ENCODE measurements around the gene CIROP.

CIROP gene

DNA sequence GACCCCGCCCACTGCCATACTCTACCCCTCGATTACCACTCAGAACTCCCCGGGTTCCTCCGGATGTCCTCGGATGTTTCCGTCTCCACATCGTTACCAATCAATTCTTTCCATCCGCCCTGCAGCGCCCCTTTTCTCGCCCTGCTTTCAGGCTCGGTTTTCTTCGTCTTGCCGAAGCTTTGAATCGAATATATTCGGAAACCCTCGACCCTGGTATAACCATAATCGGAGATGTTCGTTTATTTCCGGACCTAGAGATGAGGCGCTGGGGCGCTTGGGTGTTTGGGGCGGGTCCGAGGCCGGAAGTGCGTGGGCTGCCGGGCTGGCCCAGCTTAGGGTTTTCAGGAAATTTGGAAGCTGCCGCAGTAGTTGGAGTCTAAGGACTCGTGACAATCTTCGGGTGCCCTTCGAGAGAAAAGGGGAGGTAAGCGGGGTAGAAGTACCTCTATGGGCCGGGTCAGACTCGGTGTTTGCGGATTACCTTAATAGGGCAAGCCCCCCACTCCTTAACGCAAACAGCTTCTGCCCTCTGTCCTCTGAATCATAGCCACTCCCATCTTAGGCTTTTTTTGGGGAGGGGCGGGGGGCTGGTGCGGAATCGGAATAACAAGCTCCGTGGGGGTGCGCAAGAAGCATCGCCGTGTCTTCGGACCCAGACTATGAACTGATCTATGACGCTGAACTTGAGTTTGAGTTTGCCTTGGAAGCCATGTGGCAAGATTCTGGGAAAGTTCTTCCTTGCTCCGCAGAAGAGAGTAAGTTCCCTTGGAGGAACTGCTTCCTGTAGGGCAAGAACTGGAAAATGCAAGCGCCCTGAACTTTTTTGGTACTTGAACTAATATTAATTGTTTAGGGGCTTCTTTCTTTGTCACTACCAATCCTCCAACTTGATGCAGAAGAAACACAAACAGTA is 9.3 kb downstream of the CIROP start, which contains the start of gene C14orf119:
TSS of gene C14orf119 (plus strand) at position 310 of the 913 bp plus-strand sequence. CDS start 2,154 bp downstream, outside the sequence.
- in situ Hi-C loops (cut with MboI; ENCODE audit: low sequenced_read_pairs) = no loop called here

DNA sequence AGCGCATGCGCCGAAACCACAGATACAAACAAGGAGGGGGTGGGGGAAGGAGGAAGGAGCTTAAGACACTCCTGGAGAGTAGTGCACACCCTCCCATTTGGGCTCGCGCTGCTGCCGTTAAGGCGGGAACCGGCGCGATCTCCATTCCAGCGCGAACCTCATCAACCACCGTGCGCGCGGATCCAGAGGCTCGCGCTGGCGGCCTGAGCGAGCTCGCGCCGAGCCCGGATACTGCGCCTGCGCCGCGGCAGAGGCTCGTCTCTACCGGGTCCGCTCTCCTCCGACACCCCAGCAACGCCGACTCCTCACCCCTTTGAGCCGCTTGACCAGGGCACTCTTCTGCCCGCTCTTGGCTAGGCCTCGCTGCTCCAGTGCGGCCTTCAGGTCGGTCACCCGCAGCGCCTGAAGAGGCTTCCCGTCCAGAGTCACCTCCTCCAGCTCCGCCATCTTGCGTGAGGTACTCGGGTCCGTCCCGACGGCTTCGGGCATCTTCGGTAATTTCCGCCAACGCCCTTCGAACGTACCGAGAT is 10.1 kb downstream of the CIROP start, which contains the start of gene ACIN1:
TSS of gene ACIN1 (minus strand) at position 471 of the 530 bp plus-strand sequence. CDS start at position 447, 24 bp downstream.
- in situ Hi-C loops (cut with MboI; ENCODE audit: low sequenced_read_pairs) = no loop called here

DNA sequence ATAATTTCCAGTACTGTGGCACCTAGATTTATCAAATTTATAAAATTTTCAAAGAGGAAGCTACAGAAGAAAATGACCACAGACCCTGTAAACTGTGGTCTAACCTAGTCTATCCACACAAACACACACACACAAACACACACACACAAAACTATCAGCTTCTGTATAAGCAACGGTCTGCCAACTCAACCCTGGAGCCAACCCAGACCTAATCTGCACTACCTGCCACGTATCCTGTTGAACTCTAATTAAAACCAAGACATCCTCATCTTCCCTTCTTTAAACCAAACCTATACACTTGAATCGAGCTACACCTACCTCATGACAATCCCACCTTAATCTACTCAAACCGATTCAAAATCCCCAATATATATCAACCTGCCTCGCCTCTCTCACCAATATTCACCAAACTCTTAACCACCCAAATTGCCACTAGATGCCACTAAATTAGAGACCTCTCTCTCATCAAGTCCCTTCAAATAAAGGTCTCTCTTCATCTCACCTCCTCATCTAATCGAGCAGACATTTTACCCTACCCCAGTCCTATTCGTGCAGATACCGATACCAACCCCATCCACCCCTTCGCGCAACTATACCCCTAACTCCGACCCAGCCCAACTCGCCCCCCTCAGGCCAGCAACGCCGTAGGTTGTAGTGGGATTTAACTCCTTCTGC is 10.7 kb downstream of the CIROP start:
- in situ Hi-C loops (cut with MboI; ENCODE audit: low sequenced_read_pairs) = no loop called here

DNA sequence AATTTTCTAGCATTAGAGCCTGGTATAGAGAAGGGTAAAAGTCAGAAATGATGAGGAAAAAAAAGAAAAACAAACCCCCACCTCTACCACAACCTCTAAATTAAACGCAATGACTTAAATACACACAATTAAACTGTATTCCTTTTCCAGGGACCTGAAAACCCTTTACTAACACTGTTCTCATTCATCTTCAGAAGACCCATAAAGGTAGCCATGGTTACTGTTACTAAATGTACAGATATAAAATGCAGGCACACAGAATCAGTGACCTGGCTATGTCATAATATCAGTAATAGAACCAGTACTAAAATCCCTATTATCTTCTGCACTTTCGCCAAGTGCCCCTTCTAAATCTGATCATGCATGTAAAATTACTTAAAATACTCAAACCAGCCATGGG is 11.3 kb downstream of the CIROP start:
- in situ Hi-C loops (cut with MboI; ENCODE audit: low sequenced_read_pairs) = no loop called here

DNA sequence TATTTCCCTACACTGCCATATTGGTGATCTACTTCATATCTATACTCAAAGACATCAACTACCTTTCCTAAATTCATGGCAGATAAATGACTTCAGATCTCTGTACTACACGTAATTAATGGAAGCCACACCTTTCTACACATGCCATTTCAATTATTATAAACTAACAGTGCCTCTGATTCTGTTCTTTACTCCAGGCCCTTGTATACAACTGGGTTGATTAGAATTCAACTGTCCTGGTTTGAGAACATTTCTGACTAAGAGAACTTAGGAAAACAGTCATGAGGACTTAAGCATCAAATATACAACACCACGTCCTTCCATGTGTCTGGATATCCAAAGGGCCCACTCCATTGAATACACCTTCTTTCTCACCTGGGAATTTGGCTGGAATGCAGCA is 11.7 kb downstream of the CIROP start:
- in situ Hi-C loops (cut with MboI; ENCODE audit: low sequenced_read_pairs) = no loop called here

DNA sequence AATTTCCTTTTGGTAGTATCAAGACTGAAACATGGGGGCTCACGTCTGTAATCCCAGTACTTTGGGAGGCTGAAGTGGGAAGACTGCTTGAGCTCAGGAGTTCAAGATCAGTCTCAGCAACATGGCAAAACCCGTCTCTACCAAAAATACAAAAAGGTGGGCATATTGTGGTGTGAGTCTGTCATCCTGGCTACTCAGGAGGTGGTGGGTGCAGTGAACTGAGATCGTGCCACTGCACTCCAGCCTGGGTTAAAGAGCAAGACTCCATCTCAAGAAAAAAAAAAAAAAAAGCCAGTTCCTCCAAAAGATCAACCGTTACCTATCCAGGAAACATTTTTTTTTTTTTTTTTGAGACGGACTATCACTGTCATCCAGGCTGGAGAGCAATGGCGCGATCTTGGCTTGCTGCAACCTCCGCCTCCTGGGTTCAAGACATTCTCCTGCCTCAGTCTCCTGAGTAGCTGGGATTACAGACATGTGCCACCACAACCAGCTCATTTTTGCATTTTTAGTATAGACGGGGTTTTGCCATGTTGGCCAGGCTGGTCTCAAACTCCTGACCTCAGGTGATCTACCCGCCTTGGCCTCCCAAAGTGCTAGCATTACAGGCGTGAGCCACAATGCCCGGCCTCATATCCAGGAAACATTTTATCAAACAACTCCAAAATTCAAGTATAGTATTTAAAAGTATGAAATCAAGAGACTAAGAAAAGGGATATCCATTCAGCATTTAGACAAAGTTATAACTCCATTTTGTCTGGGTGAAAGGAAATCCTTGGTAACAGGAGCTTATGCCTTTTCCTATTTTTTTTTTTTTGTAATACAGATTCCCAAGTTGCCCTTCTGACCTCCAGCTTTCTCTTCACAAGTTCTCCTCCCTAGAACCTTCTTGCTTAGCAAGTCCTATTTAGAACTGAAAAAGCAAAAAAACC is 13.2 kb downstream of the CIROP start:
- in situ Hi-C loops (cut with MboI; ENCODE audit: low sequenced_read_pairs) = no loop called here

DNA sequence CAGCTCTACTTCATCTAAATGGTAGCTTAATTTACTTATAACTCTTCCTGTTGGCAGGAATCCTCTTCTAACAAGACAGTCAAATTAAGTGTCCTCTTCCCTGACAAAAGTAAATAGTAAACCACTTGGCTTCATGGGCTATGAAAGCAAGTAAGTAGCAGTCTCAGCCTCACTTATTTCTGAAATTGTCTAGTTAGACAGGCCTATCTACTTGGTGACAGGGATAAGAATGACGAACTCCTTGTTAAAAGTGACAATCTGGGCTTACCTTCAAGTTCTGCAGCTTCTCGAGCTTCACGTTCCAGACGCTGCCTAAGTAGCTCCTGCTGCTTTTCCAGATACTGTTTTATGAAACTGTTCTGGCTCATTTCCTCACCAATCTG is 14.5 kb downstream of the CIROP start:
- in situ Hi-C loops (cut with MboI; ENCODE audit: low sequenced_read_pairs) = no loop called here

DNA sequence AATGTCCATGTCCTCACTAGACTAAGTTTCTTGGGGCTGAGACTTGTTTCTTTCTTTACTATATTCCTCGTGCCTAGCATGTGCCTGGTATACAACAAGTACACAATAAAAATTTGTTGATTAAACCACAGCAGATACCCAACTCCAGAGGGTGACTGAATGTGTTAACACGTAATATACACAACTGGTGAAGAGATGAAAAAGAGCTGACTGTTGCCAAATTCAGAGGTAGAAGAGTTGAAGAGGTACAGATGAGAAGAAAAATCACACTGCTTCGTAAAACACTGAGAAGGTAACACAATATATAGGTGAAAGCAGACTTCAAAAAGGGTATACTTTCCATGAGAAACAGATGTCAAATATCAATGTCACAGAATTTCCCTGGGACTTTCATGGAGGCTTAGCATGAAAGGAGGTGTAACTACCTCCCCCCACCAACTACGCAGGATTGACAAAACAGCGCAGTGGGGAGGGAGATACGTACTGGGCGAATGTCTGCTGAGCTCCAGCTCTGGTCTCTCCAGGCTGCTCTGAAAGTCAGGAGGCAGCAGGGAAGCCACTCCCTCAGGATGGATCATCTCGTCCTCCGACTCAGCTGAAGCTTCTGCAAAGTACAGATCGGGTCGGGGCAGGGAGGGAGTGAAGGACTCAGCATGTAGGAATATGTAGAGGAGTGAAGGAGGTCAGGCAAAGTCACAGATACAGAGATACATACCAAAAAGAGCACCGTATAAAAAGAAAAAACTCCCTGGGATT is 15.1 kb downstream of the CIROP start:
- in situ Hi-C loops (cut with MboI; ENCODE audit: low sequenced_read_pairs) = no loop called here

DNA sequence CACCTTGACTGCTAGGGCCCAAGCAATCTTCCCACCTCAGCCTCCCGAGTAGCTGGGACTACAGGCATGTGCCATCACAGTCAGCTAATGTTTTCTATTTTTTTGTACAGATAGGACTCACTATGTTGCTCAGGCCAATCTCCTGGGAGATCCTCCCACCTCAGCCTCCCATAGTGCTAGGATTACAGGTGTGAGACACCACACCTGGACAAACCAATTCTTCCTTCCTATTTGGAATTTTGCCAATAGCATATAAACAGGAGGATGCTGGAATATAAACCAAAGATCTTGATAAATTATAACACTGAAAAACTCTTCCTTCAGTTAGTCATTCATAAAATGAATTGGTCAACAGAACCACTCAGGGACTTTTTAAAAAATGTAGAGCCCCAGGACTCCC is 18.2 kb downstream of the CIROP start:
- in situ Hi-C loops (cut with MboI; ENCODE audit: low sequenced_read_pairs) = no loop called here

DNA sequence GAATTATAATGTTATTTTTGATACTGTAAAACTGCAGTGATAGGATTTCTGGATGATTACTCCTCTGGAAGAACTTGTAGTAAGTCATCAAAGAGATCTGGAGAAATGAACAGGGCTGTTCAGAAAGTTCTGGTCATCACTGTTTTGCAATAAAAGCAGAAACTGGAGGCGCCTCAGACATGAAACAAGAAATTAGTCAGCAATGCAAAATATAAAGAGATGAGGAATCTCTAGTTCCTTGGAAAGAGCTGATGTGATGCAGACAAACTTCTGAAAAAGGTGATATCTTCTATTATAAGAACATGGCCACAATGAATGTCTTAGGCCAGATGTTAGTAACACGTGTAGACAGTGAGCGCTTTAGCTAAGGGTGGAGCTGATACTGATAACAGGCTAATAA is 19.3 kb downstream of the CIROP start:
- in situ Hi-C loops (cut with MboI; ENCODE audit: low sequenced_read_pairs) = no loop called here

DNA sequence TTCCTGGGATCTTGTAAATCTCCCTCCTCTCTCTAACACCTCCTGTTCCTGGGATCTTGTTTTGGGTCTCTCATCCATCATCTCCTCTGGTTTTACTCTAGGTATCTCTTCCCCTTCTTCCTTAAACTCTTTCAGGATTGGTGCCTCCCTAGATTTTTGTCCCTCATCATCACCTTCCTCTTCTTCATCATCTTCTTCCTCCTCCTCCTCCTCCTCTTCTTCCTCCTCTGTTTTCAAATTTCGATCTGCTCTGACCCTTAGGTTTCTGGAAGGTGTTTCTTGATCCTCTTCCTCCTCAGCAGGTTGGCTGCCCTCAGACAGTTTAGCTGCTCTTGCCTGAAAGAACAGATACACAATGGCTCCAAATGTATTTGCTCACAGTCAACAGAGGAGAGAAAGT is 24.3 kb downstream of the CIROP start:
- in situ Hi-C loops (cut with MboI; ENCODE audit: low sequenced_read_pairs) = no loop called here

DNA sequence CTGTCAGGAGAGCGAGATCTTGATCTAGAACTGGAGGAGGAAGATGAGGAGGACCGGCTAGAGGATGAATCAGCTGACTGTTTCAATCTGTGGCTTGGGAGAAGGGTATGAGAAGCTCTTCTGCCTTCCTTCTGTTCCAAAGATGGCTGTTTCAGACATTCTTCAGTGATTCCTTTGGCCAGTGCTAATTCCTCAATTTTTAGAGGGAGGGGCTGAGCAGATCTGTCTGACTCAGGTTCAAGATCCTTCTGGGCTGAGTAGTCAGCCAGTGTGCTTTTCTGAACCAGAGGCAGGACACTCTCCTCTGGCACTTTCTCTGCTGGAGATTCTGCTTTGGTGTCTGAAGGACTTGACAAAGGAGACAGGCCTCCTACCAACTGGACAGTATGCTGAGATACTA is 25.1 kb downstream of the CIROP start:
- in situ Hi-C loops (cut with MboI; ENCODE audit: low sequenced_read_pairs) = no loop called here

DNA sequence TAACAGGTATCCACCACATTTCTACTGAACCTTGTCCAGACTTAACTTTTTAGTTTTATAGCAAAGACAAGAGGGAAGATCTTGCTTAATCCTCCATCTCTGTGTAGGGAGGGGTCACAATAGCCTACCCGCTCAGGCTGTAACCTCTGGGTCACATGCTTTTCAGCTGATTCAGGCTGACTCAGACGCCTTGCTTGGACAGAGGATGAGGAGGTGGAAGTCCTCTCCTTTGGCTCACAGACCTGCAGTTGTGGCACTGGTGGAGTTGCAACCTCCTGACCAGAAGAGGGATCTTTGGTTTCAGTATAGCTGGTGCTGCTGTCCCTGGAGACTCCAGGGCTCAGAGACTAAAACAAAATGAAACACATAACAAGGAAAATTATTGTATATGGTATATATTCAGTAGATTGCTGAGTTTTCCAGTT is 26.1 kb downstream of the CIROP start:
- in situ Hi-C loops (cut with MboI; ENCODE audit: low sequenced_read_pairs) = no loop called here

DNA sequence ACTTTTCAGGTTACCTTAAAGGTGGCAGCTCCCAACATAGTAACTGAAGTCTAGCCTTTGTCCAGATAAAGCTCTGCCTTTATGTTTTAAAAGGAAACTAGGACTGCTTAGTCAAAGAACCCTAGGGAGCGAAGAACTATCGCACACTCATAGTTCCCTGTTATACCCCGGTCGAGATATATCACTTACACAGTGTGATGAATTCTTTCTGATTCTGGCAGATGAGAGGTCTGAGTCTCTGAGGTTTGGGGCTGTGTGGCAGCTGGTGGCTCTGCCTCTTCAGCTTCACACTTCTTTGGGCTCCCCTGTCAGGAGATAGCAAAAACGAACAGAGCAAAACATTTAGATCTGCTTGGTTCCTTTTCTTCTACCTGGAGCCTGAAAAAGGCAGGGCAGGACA is 26.8 kb downstream of the CIROP start:
- in situ Hi-C loops (cut with MboI; ENCODE audit: low sequenced_read_pairs) = no loop called here

DNA sequence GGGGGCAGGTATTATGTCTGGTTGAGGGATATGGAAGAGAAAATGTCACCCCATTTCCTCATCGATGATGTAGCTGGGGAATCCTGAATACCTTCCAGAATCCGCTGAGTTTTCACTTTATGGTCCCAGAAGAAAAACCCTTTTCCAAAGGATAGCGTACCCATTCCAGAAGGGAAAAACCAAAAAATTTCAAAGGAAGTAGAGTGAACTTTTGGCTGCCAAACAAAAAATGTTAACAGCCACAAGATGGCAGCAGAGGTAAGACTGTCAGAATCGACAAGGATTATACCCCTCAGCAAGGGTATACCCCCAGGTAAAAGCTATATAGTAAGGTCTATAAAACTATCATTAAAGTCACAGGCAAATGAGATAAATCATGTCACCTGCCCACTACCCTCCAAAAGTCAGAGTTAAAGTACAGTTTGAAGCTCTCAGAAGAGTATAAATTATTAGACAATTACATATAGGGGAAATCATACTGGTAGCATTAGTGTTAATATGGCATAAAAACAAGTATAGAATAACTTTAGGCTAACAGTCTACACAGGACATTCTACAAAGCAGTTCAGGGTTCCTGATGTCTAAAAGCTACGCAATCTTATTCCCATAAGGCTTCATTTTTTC is 27.9 kb downstream of the CIROP start:
- in situ Hi-C loops (cut with MboI; ENCODE audit: low sequenced_read_pairs) = no loop called here

DNA sequence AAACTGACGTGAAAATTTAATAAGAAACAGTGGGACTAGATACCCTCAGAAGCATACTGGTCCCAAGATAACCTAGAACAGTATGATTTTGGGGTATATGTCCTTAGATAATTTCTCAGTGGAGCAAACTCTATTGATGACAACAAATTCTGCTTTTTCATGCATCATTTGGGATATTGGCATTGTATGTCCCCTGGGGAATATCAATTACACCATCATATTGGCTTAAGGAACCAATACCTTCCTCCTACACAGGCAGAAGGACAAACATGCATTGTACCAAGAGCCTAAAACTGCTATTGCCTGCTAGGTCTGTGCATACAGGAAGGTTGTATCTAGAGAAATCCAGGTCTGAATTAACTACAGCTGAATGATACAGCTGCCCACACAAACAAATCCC is 29.9 kb downstream of the CIROP start:
- in situ Hi-C loops (cut with MboI; ENCODE audit: low sequenced_read_pairs) = no loop called here

DNA sequence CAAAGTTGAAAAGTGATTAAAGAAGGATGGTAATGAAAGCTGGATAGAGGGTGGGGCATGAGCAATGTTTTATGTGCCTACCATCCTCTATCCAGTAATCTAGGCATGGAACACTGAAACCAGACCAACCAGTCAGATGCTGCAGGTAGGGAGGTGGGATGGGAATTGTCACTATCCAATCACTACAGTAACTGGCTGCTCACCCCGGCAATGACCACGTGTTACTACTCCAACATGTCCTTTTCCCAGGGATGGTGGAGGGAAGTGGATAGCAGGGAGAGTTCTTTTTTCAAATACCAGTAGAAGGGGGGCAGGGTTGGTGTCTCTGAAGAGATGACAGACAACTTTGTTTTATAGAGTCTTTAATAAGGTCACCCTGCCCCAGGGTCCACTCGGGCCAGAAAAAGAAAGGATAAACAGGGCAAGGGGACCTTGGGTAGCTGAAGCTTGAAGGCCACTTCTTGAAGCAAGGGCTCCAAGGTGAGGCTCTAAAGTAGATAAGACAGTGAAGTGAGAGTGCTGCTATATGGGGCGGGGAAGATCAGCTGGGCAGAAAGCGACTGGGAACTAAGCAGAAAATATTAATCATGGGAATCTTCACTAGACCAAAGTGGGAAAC is 32.8 kb downstream of the CIROP start:
- in situ Hi-C loops (cut with MboI; ENCODE audit: low sequenced_read_pairs) = no loop called here

DNA sequence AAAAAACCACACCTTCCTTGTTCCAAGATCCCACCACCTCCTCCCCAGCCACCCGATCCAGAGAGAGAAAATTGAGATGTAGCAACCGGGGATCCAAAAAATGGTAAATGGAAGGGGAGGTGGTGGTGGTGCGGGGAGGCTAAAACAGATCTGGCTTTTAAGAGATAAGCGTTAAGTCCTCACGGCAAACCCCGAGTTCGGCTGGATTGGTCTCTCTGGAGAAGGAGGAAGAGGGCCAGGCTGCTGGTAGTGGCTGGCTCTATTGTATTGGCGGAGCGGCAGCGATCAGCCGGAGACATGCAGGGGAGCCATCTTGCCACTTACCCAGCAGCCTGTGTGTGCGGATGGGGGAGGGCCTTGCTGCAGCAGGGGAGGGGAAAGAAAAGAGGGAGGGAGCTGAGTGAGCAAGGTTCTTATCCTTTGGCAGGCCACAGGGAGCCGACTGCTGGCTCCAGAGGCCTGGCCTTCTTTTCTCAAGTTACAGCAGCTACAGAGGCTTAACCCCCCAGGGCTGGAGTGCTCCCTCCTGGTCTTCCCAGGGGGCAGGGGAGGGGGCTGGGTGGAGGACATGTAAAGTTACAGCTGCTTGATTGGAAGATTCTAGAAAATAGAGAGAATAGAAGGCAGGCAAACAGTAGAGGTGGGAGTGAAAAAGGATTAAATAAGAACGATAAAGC is 33.4 kb downstream of the CIROP start:
- in situ Hi-C loops (cut with MboI; ENCODE audit: low sequenced_read_pairs) = no loop called here
